Measurements from ENCODE around the gene HAND2.

DNA sequence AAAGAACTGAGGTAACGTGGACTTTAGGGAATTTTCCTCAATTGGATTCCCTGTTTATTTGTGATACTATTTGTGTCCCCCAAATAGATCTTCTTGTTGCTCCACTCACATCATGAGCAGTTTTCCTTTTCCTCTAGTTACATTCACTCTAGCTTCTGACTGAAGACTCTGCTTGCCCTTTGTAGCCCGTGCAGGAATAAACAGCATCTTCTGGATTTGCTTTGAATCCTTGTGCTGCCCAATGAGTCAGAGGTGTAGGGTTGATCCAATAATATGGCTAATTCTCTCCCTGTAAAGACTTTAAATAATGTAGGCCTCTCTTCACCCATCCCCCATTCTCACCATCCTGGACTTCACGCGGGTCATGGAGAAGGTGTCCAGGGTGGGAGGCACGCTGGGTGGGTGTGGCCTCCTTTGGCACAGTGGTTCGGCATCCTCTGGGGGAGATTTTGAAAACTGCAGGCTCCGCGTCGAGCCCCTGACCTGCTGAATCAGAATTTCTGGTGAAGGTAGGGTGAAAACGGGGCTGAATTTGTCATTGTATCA lies 9.0 kb downstream of the HAND2 start:
- TF ChIP-seq, protein P1, sequence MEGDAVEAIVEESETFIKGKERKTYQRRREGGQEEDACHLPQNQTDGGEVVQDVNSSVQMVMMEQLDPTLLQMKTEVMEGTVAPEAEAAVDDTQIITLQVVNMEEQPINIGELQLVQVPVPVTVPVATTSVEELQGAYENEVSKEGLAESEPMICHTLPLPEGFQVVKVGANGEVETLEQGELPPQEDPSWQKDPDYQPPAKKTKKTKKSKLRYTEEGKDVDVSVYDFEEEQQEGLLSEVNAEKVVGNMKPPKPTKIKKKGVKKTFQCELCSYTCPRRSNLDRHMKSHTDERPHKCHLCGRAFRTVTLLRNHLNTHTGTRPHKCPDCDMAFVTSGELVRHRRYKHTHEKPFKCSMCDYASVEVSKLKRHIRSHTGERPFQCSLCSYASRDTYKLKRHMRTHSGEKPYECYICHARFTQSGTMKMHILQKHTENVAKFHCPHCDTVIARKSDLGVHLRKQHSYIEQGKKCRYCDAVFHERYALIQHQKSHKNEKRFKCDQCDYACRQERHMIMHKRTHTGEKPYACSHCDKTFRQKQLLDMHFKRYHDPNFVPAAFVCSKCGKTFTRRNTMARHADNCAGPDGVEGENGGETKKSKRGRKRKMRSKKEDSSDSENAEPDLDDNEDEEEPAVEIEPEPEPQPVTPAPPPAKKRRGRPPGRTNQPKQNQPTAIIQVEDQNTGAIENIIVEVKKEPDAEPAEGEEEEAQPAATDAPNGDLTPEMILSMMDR (IDR thresholded peaks at IDR 0.05; ENCODE audit: low read depth, low read length): no peak
- TF ChIP-seq POLR2A (IDR thresholded peaks at IDR 0.05; ENCODE audit: extremely low read depth, insufficient read length): no peak

All from NB4 (cell line).